GM21367 (cell line): ENCODE data around the gene WSB2.
"Not testable (repeated sequence)": the region's sequence is repeated elsewhere in the genome, so short reads cannot be mapped to it uniquely, and the experiment has no call there.

Experiments used
- ATAC-seq: cut with Tn5 transposase; IDR thresholded peaks from one replicate; pipeline ENCODE4 v1.9.1; 2021; ENCODE audit not compliant: unreplicated experiment

The WSB2 gene

DNA sequence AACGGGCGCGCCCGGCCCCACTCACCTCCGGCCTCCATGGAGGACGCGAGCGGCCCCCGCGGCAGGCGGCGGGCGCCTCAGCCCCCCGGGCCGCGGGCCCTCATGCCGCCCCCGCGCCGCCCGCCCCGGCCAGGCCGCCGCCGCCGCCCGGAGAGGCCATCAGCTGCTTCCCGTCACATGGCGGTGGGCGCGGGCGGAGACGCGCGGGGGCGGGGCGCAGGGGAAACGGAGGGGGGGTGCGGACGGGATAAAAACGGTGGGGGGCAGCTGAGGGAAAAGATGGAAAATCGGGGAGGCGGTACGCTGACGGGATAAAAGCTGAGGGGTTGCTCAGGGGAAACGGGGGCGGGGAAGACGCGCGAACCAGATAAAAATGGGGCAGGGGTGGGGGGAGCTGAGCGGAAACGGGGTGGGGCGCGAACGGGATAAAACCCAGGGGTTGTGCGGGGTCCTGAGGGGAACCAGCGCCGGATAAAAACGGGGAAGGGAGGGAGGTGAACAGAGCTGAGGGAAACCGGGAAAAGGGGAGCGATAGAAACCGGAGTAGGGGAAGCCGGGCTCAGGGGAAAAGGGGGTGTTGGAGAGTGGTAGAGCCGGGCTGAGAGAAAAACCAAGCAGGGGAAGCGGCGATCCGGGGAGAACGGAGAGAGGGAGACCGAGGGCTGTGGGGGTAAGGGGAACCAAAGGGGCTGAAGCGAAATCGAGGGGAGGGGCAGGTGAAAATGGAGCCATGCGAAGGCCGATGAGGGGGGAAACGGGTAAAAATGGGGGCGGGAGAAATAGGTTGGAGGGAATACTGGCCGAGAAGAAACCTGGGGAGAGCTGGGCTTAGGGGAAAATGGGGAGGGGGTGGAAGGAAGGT is at the start of gene WSB2:
Gene WSB2 (minus strand): TSS at position 169 of the 862 bp plus-strand sequence. CDS start 131 bp downstream, at position 38.
- peak; percentile 30 for ATAC-seq

DNA sequence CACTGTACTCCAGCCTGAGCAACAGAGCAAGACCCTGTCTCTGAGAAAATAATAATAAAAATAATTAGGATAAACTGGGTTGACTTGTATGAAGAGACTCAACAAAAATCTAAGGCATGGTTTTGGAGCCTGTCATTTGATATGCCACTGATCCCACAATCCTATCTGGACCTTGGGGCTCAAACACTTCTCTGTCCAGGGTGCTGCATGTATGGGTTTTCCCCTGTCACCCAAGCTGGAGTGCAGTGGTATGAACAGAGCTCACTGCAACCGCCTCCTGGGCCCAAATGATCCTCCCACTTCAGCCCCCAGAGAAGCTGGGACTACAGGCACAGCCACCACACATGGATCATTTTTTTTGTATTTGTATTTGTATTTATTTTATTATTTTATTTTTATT is 48.1 kb upstream of the WSB2 start:
- no peak for ATAC-seq

DNA sequence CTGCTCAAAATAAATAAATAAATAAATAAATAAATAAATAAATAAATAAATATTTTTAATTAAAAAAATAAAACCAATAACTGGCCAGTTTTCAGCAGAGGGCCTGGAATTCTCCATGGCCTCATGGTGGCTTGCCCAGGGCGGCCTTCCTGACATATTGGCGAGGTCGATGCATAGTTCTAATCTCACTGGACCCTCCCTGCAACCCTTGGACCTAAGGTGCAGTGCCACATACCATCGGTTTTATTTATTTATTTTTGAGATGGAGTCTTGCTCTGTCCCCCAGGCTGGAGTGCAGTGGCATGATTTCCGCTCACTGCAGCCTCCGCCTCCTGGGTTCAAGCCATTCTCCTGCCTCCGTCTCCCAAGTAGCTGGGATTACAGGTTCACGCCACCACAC is 46.7 kb upstream of the WSB2 start:
- ATAC-seq = no peak

DNA sequence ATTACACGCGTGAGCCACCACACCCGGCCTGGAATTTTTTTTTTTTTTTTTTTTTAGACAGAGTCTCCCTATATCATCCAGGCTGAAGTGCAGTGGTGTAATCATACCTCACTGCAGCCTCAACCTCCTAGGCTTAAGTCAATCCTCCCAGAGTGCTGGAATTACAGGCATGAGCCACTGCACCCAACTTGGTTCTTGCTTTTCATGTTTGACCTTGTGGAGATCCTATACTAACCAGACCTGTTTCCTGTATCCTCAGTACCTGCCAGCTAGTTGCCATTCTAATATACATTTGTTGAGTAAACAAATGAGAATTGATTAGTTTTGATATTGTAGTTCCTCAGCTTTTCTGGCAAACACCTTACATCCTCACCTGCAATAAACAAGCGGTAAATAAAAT is 46.0 kb upstream of the WSB2 start:
- ATAC-seq = no peak

DNA sequence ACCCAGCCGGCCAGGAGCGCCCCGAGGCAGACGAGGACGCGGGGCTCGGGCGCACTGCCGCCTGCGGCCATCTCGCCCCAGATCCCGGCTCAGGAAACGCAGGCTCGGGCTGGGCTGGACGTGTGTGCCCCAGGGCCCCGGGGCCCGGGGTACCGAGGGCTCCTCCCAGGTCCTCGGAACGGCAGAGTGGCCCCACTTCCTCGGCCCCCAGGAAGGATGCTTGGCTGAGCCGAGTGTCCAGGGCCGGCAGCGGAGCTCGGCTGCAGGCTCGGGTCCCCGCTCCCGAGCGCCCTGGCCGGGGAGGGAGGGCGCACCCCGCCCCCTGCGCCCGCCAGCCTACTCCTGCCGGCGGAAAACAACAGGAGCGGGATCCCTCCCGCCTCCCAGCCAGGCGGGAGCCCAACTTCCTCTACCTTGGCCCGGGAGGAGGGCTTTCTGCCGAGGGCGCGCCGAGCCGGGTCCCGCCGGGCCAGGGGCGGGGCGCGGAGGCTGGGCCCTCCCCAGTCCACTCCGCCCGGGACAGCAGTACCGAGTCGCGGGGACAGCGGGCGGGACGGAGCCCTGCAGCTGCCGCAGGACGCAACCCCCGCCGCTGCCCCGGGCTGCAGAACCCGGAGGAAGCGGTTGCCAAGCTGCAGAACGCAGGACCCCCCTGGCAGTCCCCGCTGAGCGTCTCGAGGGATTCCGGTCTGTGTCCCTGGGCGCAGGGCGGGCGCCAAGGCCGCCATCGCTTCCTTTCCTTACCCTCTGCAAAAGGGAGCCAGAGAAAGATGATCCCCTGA is 42.8 kb upstream of the WSB2 start, which contains the start of gene VSIG10:
Gene VSIG10 (minus strand): TSS at position 411 of the 782 bp plus-strand sequence. CDS start 340 bp downstream, at position 71.
- no peak for ATAC-seq

DNA sequence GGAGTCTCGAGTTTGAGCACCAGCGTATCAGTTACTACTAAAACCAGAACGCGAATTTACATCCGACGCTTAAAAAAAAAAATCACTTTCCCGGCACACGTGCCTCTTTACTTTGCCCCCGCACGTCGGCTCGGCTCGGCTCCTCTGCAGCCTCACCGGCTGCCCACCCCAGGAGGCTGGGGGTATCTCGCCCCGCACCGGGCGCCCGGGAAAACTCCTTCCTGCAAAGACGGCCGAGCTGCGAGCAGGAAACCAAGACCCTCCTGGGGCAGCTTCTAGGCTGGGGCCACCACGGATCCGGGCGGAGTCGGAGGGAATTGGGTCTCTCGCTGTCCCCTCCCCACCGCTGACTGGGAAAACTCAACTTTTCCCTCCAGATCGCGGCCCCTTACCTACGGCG is 42.2 kb upstream of the WSB2 start:
- ATAC-seq = no peak

DNA sequence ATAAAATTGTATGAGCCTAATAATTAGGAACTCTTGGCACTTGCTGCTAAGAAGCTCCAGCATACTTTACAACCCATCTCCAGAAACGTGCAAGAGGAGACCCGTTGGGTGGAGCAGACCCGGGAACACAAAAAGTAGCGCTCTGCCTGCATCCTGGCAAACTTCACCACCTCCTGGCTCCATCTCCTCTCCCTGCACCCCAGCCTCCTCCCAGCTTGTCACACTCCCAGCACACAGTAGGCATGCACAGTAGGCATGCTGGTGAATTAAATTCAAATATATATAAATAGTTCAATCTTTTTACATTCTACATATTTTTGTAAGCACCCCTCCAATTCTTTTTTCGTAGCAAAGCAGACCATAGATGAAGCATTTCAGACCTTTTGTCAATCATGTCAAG is 41.6 kb upstream of the WSB2 start:
- no peak for ATAC-seq

DNA sequence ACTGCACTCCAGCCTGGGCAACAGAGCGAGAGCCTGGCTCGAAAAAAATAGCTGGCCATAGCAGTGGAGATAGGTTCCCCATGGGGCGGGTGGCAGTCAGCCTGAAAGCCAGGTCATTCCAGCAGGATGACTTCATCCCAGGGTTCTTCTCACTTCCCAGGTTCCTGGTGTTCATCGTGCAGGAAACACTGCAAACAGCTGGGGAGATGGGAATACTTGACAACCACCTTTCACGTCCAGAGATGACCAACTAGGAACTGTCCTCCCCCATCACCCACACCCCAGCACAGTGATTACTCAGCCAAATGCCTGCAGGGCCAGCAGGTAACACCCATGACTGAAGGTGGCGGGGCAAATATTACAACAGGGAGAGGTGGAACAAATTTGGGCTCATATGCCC is 41.1 kb upstream of the WSB2 start:
- ATAC-seq = no peak

DNA sequence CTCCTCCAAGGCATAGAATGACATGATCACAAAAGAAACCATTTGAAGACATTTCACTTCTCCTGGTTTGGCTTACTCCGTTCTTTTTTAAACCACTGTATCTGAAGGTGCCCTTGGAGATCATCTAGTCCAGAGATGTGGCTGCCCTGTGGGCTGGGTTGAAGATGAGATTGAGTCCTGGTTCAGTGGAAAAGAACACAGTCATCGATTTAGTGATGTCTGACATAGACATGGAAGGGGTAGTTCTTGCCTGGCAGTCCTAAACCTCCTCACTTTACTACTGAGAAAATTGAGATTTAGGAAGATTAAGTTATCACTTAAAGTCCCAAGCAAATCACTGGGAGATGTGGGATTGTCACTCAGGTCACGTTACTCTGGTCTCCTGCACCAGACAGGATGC is 40.1 kb upstream of the WSB2 start:
- ATAC-seq = no peak

DNA sequence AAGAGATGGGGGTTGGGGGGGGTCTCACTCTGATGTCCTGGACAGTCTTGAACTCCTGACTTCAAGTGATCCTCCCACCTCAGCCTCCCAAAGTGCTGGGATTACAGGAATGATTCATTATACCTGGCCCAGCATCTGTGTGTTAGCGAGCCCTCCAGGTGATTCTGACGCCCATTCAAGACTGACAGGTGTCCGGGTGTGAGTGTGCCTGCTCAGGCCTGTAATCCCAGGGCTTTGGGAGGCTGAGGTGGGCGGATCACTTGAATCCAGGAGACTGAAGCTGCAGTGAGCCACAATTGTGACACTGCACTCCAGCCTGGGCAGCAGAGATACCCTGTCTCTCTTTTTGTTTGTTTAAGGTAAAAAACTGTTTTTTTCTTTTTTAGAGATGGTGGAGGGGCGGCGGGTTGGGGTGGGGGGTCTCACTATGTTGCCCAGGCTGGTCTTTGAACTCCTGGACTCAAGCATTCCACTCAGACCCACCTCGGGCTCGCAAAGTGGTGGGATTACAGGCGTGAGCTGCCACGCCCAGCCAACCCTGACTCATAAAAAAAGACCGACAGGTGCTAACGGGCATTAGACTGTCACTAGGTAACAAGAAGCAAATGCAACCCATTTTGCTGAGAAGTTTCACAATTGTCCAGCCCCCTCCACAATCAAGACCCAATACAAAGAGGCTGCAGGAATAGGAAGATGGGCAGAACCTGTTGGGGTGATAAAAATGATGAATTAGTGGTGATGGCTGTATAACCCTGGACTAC is 38.1 kb upstream of the WSB2 start:
- ATAC-seq = no peak

DNA sequence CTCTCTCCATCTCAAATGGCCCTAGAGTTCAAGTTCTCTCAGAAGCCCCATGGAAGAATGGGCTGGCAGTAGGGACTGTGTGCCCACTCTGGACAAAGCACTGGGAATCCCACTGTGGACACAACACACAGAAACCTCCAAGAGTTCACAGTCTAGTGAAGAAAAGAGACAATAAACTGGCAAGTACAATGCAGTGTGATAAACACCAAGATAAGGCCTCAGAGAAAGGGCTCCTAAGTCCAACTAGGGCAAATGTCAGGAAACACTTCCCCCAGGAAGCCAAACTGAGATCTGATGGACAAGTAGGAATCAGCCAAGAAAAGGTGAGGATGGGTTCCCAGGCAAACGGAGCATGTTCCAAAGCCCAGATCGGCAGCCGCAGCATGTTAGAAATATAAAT is 37.4 kb upstream of the WSB2 start:
- ATAC-seq = no peak

DNA sequence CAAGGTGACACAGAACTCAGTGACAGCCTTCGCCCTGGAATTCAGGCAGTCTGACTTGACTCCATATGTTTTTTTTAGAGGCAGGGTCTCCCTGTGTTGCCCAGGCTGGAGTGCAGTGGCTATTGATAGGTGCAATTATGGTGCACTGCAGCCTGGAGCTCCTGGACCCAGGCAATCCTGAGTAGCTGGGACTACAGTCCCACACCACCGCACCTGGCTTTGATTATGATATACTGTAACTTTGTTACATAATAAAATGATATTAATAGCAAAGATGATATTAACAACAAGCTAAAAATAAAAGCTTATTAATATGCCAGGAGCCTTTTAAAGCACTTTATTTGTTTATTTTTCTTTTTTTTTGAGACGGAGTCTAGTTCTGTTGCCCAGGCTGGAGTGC is 33.1 kb upstream of the WSB2 start:
- ATAC-seq = no peak

DNA sequence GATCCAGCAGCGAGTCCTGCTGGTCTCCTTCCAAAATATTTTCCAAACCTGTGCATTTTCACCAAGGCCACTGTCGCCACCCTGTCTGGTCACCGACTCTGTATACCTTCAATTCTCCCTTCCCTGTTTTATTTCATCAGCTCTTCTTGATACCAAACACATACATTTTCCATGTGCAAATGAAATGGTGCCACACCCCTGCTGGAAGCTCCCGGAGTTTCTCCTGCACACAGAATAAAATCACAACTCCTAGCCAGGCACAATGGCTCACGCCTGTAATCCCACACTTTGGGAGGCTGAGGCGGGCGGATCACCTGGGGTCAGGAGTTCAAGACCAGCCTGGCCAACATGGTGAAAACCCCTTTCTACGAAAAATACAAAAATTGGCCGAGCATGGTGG is 28.8 kb upstream of the WSB2 start:
- ATAC-seq = no peak

DNA sequence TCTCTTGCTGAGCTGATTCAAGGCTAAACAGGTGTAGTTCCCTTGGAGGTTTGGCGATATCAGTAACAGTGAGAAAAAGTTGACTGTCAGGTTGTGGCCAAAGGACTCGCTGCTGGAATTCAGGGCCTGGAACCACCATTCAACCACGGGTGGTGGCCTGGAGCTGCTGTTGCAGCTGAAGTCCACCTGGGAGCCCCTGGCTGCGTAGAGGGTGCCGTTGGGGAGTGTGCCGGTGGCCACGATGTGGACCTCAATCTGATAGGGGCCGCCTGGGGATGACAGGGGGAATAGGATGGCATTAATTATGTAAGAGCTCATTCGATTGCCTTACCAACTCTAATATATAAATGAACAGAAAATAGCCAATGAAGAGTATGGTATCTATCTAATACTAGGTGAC is 21.2 kb upstream of the WSB2 start:
- no peak for ATAC-seq

DNA sequence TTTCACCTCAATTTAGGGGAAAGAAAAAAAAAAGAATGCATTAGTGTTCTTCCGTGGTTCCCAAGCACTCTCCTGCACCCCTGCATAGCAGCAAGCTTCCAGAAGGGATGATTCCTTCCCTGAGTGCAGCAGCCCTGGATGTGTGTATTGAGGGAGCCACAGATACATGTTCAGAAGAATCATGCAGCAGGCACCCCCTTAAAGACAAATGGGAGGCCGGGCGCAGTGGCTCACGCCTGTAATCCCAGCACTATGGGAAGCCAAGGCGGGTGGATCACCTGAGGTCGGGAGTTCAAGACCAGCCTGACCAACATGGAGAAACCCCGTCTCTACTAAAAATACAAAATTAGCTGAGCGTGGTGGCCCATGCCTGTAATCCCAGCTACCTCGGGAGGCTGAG is 20.5 kb upstream of the WSB2 start:
- not testable (repeated sequence) for ATAC-seq

DNA sequence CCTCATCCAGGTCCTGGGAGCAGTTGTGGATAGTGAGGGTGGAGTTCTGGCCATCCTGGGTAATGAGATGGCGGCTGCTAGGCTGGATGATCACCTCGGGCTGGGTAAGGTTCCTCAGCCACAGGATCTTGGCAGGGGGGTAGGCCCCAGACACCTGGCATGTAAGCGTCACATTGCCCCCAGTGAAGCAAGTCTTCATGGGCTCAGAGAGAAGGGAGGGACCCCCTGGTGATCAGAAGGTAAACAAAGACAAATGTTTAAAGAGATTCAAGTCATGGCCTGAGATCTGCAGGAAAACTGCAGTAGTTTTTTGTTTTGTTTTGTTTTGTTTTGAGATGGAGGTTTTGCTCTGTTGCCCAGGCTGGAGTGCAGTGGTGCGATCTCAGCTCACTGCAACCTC is 12.8 kb upstream of the WSB2 start:
- no peak for ATAC-seq

DNA sequence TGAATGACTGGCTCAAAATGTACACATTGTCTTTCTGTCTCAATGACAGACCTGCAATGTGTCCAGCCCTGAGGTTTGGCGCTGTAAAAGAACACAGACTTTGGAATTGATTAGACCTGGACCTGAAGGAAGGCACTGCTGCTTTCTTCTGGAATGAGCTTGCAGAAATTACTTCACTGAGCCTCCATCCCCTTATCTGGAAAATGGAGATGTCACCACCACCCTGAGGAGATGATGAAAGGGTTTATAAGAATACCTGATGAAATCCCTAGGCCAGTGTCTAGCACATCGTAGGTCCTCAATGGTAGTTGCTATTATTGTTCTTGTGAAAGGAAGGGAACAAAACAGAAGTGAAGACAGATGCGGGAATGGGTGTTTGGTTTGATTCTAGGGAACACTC is 9.7 kb upstream of the WSB2 start:
- ATAC-seq = no peak

DNA sequence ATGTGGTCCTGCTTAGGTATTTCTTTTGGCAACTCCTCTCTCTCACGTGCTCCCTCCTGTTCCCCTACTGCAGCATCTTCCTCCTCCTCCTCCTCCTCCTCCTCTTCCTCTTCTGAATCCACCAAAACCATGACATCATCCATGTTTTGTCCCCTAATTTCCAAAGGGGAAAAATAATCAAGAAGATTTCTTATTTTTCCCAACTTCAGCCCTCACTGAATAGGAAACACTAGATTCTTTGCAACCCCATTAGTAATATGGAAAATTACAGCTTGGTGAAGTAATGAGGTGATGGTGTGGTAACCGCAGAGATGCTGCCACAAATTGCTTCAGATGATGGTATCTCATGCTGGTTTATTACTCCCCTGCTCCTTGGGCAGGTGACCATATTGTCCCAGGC is 7.5 kb upstream of the WSB2 start:
- ATAC-seq = no peak

DNA sequence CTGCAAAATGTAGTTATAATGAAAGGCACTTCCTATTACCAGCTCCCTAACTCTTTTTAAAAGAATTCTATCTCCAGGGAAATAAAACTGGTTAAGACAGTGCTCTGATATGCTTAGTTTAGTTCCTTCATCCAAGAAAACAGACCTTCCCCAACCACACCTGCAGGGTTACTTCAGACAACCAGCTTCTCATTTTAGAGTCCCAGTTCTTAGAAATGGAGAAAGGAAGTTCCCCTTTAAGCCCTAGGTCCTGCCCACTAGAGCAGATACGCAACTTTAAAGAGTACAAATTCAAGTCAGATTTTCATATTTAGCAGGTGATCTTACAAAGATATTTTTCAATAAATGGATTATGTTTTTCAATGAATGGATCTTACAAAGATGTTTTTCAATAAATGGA is 4.4 kb upstream of the WSB2 start:
- no peak for ATAC-seq

DNA sequence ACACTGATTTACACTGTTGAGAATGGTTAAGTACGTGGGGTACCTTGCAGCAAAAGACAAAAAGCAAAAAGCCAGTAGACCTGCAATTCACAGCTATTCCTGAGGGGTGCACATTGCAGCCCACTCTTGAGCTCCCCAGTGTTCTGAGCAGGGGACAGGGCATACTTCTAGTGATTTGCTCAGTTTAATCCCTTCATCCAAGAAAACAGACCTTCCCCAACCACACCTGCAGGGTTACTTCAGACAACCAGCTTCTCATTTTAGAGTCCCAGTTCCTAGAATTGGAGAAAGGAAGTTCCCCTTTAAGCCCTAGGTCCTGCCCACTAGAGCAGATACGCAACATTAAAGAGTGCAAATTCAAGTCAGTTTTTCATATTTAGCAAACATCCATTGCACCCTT is 3.6 kb upstream of the WSB2 start:
- no peak for ATAC-seq

DNA sequence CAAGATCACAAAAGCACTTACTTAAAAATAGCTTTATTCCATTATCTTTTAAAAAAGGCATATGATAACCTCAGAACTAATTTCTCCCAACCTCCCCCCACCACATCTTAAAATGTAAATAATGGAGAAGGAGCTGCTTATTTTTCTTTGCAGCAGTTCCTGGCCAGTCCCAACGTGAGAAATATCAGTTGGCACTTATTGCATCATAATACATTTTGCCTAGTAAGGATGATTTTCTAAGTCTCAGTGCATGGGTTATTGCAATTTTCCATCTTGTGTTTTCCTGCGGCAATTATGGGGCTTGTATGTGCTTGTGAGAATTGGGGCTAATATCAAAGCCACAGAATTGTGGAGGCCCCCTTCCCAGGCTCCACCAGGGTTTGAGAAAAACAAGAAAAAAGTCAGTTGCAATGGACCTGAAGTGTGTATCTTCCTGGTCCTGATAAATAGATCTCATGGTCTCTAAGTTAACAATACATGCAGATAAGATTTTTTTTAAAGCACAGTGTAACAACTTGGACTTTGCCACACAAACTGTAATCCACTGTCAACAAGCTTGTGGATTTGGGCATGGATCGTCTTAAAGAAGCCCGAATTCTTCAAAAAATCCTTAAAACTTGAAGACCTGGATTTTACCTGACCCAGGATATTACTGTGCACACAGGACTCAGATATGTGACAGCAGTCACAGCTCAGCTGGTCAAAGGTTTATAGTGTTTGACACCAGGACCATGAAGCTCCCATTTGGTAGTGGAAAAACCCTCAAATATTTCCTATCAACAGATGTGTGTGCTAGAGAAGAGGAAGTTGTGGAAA is 2.8 kb upstream of the WSB2 start:
- no peak for ATAC-seq
